Testis (tissue), 3 donors: ENCODE measurements around the gene TMEM272. TPM values are rescaled to one million over a fixed set of nuclear protein-coding genes. Genes with fewer than 3 reads are reported as not detected.

Source experiments
- DNase-seq: peaks from one replicate; pipeline ENCODE4 v3.0.0-alpha.2; 2019
- H3K27ac ChIP-seq, 2 donors: fragments of 200-600 bp; sonication (generic); one replicate each; pipeline ENCODE4 v1.5.1; 2019
- H3K27me3 ChIP-seq: fragments of 200-600 bp; sonication (generic); one replicate; pipeline ENCODE4 v1.5.1; 2019
- H3K36me3 ChIP-seq: fragments of 200-600 bp; sonication (generic); one replicate; pipeline ENCODE4 v1.5.1; 2017; ENCODE audit warnings: low read depth; ENCODE audit errors: missing control alignments
- H3K4me1 ChIP-seq: fragments of 200-600 bp; sonication (generic); one replicate; pipeline ENCODE4 v1.5.1; 2019
- H3K4me3 ChIP-seq, 2 donors: fragments of 200-600 bp; sonication (generic); one replicate each; pipeline ENCODE4 v1.5.1; 2017 to 2019
- H3K9me3 ChIP-seq: fragments of 200-600 bp; sonication (generic); one replicate; pipeline ENCODE4 v1.5.1; 2017
- POLR2A ChIP-seq: fragments of 450-650 bp; IDR thresholded peaks from one replicate; pipeline ENCODE4 v1.6.1; 2017; ENCODE audit warnings: antibody characterized with exemption, mild to moderate bottlenecking, moderate library complexity
- WGBS, 2 donors: methylation state at CpG; one replicate each; pipeline ENCODE4 v1.1.5; 2018; 5-methylcytosine and 5-hydroxymethylcytosine counted together
- intact Hi-C: fragments of 100-400 bp; cut with DNase I; formaldehyde crosslinking; loops from one replicate; pipeline ENCODE4 v1.15.1; 2023; ENCODE audit warnings: low total_unique reads
- polyA plus RNA-seq: library from polyadenylated mRNA; stranded (reverse); fragments of 350-450 nt; fragmentation: Illumina TruSeq; extraction: RNeasy Lipid Tissue Mini Kit (QIAGEN cat#74804); gene quantifications from one replicate; pipeline ENCODE4 v1.2.3, GENCODE V29; 2014; ENCODE audit warnings: low read depth, low replicate concordance; ENCODE audit not compliant: insufficient read depth
- total RNA-seq, 2 donors: library from RNA; depleted of rRNA; stranded (reverse); fragments of >200 nt; gene quantifications; one replicate each; pipeline ENCODE4 v1.2.3, GENCODE V29; 2016
- TF ChIP-seq, protein P1 (sequence below), 3 experiments: fragments of 450-650 bp in 2 of 3; fragments of 200-600 bp in 1 of 3; sonication (generic) in 1 of 3; IDR thresholded peaks; one replicate each; pipeline ENCODE4 v1.5.1; 2016 to 2019; ENCODE audit warnings: antibody characterized with exemption in 3 of 3, mild to moderate bottlenecking in 2 of 3, moderate library complexity in 1 of 3

The TMEM272 gene
- total and polyA plus RNA-seq, 3 donors from 2014 or later = 0.50 to 1.9 (median 1.7) TPM

DNA sequence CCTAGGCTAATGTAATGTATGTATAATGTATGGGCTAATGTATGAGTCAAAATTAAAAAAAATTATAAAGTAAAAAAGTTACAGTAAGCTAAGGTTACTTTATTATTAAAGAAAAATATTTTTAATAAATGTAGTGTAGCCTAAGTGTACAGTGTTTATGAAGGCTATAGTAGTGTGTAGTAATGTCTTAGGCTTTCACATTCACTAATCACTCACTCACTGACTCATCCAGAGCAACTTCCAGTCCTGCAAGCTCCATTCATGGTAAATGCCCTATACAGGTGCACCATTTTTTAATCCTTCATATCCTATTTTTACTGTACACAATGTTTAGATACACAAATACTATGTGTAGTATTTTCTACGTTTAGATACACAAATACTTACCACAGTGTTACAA, 1.8 kb upstream of the TMEM272 start:
- H3K27me3 ChIP-seq = no peaks in the 10 kb centered on the region
- intact Hi-C loops = no loop called here
- DNase-seq = no peak
- H3K4me1 ChIP-seq = no peaks in the 10 kb centered on the region
- WGBS, 2 donors = 85 to 88% methylated on average over 1 of the region's 1 CpG
- H3K4me3 ChIP-seq = no peak overlapping the region
- H3K27ac ChIP-seq = no peak overlapping the region
- no peak for TF ChIP-seq POLR2A
- TF ChIP-seq, protein P1, sequence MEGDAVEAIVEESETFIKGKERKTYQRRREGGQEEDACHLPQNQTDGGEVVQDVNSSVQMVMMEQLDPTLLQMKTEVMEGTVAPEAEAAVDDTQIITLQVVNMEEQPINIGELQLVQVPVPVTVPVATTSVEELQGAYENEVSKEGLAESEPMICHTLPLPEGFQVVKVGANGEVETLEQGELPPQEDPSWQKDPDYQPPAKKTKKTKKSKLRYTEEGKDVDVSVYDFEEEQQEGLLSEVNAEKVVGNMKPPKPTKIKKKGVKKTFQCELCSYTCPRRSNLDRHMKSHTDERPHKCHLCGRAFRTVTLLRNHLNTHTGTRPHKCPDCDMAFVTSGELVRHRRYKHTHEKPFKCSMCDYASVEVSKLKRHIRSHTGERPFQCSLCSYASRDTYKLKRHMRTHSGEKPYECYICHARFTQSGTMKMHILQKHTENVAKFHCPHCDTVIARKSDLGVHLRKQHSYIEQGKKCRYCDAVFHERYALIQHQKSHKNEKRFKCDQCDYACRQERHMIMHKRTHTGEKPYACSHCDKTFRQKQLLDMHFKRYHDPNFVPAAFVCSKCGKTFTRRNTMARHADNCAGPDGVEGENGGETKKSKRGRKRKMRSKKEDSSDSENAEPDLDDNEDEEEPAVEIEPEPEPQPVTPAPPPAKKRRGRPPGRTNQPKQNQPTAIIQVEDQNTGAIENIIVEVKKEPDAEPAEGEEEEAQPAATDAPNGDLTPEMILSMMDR (IDR thresholded peaks at IDR 0.05) = no peak
- no peaks in the 10 kb centered on the region for H3K9me3 ChIP-seq
- H3K36me3 ChIP-seq = no peaks in the 10 kb centered on the region

DNA sequence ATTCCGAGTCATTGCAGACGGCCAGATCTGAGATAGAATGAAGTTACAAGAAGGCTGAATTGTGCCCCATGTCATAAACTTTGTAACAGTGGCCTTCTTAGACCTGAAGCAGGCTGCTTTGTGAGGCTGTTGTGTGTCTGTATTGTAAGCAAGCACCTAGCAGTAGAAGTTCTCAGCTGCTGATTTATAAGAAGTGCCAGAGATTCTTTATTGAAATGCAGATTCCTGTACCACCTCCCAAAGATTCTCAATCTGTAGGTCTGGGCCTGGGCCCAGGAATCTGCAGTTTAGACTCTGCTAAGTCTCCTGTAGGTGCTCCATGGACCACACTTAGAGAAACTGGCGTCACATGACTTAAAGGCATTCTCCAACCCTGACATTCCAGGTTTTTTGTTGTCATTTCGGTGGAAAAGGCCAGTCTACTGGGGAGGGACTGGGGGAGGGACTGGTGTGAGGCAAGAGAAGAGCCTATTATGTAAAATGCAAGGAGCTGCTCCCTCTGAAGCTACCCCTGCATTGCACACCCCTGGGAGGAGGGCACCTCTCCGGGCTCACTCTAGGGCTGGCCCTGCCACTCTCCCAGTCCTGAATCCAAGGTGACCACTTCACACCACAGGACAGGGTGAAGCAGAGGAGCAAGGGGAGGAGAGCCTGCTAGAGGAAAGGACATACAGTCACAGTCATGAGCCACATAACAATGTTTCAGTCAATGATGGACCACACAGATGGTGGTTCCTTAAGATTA, 769 bp upstream of the TMEM272 start:
- Histone ChIP-seq H3K9me3 (no peaks in the 10 kb centered on the region), H3K4me1 (no peaks in the 10 kb centered on the region), H3K27me3 (no peaks in the 10 kb centered on the region), H3K4me3 (no peak overlapping the region), H3K27ac (no peak overlapping the region), H3K36me3 (no peaks in the 10 kb centered on the region)
- intact Hi-C loops = no loop called here
- no peak for TF ChIP-seq POLR2A
- TF ChIP-seq, protein P1 (IDR thresholded peaks at IDR 0.05) = no peak
- DNase-seq = no peak
- 44 to 48% methylated on average over 5 of the region's 5 CpGs for WGBS, 2 donors

DNA sequence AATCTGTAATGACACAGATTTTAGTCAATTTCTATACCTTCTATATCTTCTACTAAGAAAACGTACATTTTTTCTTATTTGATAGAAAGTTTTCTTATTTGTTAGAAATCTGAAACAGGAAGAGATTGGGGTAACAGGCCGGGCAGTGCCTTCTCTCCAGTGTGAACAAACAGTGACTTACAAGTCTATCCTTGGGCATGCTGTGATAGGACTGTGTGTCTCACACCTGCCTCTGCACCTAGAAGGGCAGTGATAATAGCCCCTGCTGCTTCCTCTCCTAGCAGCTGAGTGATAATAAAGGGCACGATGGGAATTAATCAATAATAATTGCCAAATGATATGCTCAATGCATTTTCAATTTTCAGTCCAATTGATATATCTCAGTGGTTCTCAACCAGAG, 1.4 kb downstream of the TMEM272 start:
- Histone ChIP-seq H3K9me3 (no peaks in the 10 kb centered on the region), H3K4me1 (no peaks in the 10 kb centered on the region), H3K27ac (no peak overlapping the region), H3K36me3 (no peaks in the 10 kb centered on the region), H3K27me3 (no peaks in the 10 kb centered on the region), H3K4me3 (no peak overlapping the region)
- TF ChIP-seq POLR2A = no peak
- TF ChIP-seq, protein P1 (IDR thresholded peaks at IDR 0.05) = no peak
- intact Hi-C loops = no loop called here
- DNase-seq = no peak
- WGBS, 2 donors = 64 to 80% methylated on average over 3 of the region's 3 CpGs

DNA sequence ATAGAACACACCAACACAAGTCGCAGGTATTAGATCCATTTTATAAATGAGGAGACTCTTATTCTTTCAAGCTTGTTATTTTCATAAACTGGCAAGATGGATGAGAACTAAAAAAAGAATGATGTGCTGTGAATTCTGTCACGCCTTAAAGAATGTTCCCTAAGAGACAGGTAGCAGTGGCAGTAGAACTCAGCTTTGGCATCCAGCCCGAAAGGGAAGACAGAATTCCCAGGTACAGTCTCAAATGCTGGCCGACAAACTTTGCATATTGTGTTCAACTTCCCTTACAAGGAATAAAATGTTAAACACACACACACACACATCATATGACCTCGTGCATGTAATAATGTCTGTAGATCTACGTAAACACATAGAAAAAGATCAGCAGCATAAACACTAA, 3.2 kb downstream of the TMEM272 start:
- DNase-seq = no peak
- intact Hi-C loops = no loop called here
- Histone ChIP-seq H3K4me1 (no peaks in the 10 kb centered on the region), H3K36me3 (no peaks in the 10 kb centered on the region), H3K27ac (no peak overlapping the region), H3K27me3 (no peaks in the 10 kb centered on the region), H3K9me3 (no peaks in the 10 kb centered on the region), H3K4me3 (no peak overlapping the region)
- 85 to 88% methylated on average over 6 of the region's 6 CpGs for WGBS, 2 donors
- no peak for TF ChIP-seq POLR2A
- TF ChIP-seq, protein P1 (IDR thresholded peaks at IDR 0.05) = no peak

DNA sequence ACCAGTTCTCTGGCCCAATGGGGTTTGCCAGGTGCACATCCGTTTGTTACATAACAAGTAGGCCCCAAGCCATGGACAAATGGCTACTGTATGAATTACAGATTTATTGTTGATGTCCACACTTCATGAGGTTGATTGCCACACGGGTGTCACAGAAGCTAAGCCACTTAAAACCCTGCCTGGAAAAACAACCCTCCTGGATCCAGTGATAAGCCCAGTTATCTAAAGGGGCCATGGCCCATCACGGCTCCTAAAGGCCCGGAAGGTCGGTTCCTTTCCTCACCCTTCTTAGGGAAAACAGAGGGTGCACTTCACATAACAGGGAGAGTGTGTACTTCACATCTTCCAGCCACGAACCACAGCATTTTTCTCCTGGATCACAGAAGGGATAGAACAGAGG, 4.1 kb downstream of the TMEM272 start:
- intact Hi-C loops = no loop called here
- 79 to 95% methylated on average over 6 of the region's 6 CpGs for WGBS, 2 donors

More for the DNA sequence above, 4.1 kb downstream of the TMEM272 start:
- Histone ChIP-seq H3K27me3 (no peaks in the 10 kb centered on the region), H3K4me1 (no peaks in the 10 kb centered on the region), H3K27ac (no peak overlapping the region), H3K36me3 (no peaks in the 10 kb centered on the region), H3K4me3 (no peak overlapping the region), H3K9me3 (no peaks in the 10 kb centered on the region)
- DNase-seq = no peak
- TF ChIP-seq POLR2A = no peak
- TF ChIP-seq, protein P1 (IDR thresholded peaks at IDR 0.05) = no peak
